Globus pallidus (tissue), 1 donor: ENCODE results near the gene AP1G2.
"Not testable (repeated sequence)": the region's sequence is repeated elsewhere in the genome, so short reads cannot be mapped to it uniquely, and the experiment has no call there.

Experiments used
- DNase-seq: peaks from one replicate; pipeline ENCODE4 v3.0.0-alpha.2; 2015; ENCODE audit warnings: low spot score

Gene AP1G2

GRCh38 chr14:23537351-23538049 is 30.1 kb downstream of the AP1G2 start:
- DNase-seq = no peak

GRCh38 chr14:23536906-23537305 is 30.7 kb downstream of the AP1G2 start:
- not testable (repeated sequence) for DNase-seq

- no peak for DNase-seq
Observed at GRCh38 chr14:23536494-23536893, 31.1 kb downstream of the AP1G2 start.

GRCh38 chr14:23535943-23536342 is 31.6 kb downstream of the AP1G2 start:
- DNase-seq = no peak

- DNase-seq = no peak
Observed at GRCh38 chr14:23533652-23534435, 33.7 kb downstream of the AP1G2 start.

GRCh38 chr14:23532658-23533057 is 34.9 kb downstream of the AP1G2 start:
- DNase-seq = no peak

GRCh38 chr14:23531391-23531790 is 36.2 kb downstream of the AP1G2 start:
- no peak for DNase-seq

- DNase-seq = no peak
Observed at GRCh38 chr14:23530375-23531055, 37.1 kb downstream of the AP1G2 start.

- DNase-seq = no peak
Observed at GRCh38 chr14:23529016-23529415, 38.6 kb downstream of the AP1G2 start.

GRCh38 chr14:23528555-23528954 is 39.0 kb downstream of the AP1G2 start:
- DNase-seq = no peak

- no peak for DNase-seq
Observed at GRCh38 chr14:23525611-23526010, 42.0 kb downstream of the AP1G2 start.

GRCh38 chr14:23524954-23525353 is 42.6 kb downstream of the AP1G2 start:
- no peak for DNase-seq

GRCh38 chr14:23523229-23524016 is 44.2 kb downstream of the AP1G2 start:
- no peak for DNase-seq

- DNase-seq = no peak
Observed at GRCh38 chr14:23522643-23523198, 44.9 kb downstream of the AP1G2 start.

GRCh38 chr14:23521785-23522640 is 45.6 kb downstream of the AP1G2 start:
- no peak for DNase-seq

- DNase-seq = no peak
Observed at GRCh38 chr14:23520899-23521533, 46.6 kb downstream of the AP1G2 start.

GRCh38 chr14:23518709-23519108 is 48.9 kb downstream of the AP1G2 start:
- no peak for DNase-seq

- no peak for DNase-seq
Observed at GRCh38 chr14:23517650-23518326, 49.8 kb downstream of the AP1G2 start.

- no peak for DNase-seq
Observed at GRCh38 chr14:23514644-23514957, 53.0 kb downstream of the AP1G2 start.
